ENCODE results near the gene PTPRT. TPM values are rescaled to one million over a fixed set of nuclear protein-coding genes. Genes with fewer than 3 reads are reported as not detected.

The PTPRT gene
- total and polyA plus RNA-seq, 2 experiments from 2014 or later: not detected

- Histone ChIP-seq H3K4me1 (ENCODE audit: insufficient read depth) (no peaks in the 10 kb centered on the region), H3K79me2 (replicated peaks; ENCODE audit: insufficient read depth) (no peaks in the 10 kb centered on the region), H4K20me1 (replicated peaks; ENCODE audit: insufficient read depth) (no peaks in the 10 kb centered on the region), H3K4me3 (no peak overlapping the region), H3K36me3 (ENCODE audit: insufficient read depth) (peaks cover 12% of the 10 kb centered on the region; the same call in 1 of the 2 replicates), H2AFZ (no peak overlapping the region), H3F3A (replicated peaks; ENCODE audit: low read depth) (no peaks in the 10 kb centered on the region), H3K27ac (ENCODE audit: low read depth) (no peak overlapping the region), H3K27me3 (ENCODE audit: insufficient read depth) (no peaks in the 10 kb centered on the region), H3K4me2 (no peak overlapping the region), H3K9me2 (ENCODE audit: insufficient read depth) (no peaks in the 10 kb centered on the region)
- Mint-ChIP-seq H3K4me3 (no peak overlapping the region), H3K36me3 (ENCODE audit: low read depth) (peaks cover 51% of the 10 kb centered on the region), H3K27me3 (ENCODE audit: insufficient read depth, low read depth, poor library complexity) (peaks cover 3% of the 10 kb centered on the region), H3K4me1 (no peaks in the 10 kb centered on the region), H3K9me3 (peaks cover 92% of the 10 kb centered on the region), H3K27ac (no peak overlapping the region)
- no peak for DNase-seq (ENCODE audit: low spot score)
- no peak for ATAC-seq
- TF ChIP-seq NANOG (IDR thresholded peaks at IDR 0.05; ENCODE audit: borderline replicate concordance) (no peak), POLR2AphosphoS5 (IDR thresholded peaks at IDR 0.05; ENCODE audit: low read depth) (no peak), CREB1 (CRISPR knock-in tag; IDR thresholded peaks at IDR 0.05; ENCODE audit: low read depth) (no peak), EZH2 (IDR thresholded peaks at IDR 0.05; ENCODE audit: low read depth, unreplicated experiment) (no peak), ZNF114 (CRISPR knock-in tag; IDR thresholded peaks at IDR 0.05) (no peak), STAT1 (IDR thresholded peaks at IDR 0.05; ENCODE audit: unreplicated experiment) (no peak), JUNB (IDR thresholded peaks at IDR 0.05; ENCODE audit: unreplicated experiment) (no peak), ZNF331 (CRISPR knock-in tag; IDR thresholded peaks at IDR 0.05; ENCODE audit: low read depth) (no peak), EZH2phosphoT487 (IDR thresholded peaks at IDR 0.05; ENCODE audit: unreplicated experiment) (no peak)
- TF ChIP-seq, protein P1, sequence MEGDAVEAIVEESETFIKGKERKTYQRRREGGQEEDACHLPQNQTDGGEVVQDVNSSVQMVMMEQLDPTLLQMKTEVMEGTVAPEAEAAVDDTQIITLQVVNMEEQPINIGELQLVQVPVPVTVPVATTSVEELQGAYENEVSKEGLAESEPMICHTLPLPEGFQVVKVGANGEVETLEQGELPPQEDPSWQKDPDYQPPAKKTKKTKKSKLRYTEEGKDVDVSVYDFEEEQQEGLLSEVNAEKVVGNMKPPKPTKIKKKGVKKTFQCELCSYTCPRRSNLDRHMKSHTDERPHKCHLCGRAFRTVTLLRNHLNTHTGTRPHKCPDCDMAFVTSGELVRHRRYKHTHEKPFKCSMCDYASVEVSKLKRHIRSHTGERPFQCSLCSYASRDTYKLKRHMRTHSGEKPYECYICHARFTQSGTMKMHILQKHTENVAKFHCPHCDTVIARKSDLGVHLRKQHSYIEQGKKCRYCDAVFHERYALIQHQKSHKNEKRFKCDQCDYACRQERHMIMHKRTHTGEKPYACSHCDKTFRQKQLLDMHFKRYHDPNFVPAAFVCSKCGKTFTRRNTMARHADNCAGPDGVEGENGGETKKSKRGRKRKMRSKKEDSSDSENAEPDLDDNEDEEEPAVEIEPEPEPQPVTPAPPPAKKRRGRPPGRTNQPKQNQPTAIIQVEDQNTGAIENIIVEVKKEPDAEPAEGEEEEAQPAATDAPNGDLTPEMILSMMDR (conservative IDR thresholded peaks at IDR 0.05; ENCODE audit: low read depth in 2 of 2): no peak
- TF ChIP-seq, protein P2, sequence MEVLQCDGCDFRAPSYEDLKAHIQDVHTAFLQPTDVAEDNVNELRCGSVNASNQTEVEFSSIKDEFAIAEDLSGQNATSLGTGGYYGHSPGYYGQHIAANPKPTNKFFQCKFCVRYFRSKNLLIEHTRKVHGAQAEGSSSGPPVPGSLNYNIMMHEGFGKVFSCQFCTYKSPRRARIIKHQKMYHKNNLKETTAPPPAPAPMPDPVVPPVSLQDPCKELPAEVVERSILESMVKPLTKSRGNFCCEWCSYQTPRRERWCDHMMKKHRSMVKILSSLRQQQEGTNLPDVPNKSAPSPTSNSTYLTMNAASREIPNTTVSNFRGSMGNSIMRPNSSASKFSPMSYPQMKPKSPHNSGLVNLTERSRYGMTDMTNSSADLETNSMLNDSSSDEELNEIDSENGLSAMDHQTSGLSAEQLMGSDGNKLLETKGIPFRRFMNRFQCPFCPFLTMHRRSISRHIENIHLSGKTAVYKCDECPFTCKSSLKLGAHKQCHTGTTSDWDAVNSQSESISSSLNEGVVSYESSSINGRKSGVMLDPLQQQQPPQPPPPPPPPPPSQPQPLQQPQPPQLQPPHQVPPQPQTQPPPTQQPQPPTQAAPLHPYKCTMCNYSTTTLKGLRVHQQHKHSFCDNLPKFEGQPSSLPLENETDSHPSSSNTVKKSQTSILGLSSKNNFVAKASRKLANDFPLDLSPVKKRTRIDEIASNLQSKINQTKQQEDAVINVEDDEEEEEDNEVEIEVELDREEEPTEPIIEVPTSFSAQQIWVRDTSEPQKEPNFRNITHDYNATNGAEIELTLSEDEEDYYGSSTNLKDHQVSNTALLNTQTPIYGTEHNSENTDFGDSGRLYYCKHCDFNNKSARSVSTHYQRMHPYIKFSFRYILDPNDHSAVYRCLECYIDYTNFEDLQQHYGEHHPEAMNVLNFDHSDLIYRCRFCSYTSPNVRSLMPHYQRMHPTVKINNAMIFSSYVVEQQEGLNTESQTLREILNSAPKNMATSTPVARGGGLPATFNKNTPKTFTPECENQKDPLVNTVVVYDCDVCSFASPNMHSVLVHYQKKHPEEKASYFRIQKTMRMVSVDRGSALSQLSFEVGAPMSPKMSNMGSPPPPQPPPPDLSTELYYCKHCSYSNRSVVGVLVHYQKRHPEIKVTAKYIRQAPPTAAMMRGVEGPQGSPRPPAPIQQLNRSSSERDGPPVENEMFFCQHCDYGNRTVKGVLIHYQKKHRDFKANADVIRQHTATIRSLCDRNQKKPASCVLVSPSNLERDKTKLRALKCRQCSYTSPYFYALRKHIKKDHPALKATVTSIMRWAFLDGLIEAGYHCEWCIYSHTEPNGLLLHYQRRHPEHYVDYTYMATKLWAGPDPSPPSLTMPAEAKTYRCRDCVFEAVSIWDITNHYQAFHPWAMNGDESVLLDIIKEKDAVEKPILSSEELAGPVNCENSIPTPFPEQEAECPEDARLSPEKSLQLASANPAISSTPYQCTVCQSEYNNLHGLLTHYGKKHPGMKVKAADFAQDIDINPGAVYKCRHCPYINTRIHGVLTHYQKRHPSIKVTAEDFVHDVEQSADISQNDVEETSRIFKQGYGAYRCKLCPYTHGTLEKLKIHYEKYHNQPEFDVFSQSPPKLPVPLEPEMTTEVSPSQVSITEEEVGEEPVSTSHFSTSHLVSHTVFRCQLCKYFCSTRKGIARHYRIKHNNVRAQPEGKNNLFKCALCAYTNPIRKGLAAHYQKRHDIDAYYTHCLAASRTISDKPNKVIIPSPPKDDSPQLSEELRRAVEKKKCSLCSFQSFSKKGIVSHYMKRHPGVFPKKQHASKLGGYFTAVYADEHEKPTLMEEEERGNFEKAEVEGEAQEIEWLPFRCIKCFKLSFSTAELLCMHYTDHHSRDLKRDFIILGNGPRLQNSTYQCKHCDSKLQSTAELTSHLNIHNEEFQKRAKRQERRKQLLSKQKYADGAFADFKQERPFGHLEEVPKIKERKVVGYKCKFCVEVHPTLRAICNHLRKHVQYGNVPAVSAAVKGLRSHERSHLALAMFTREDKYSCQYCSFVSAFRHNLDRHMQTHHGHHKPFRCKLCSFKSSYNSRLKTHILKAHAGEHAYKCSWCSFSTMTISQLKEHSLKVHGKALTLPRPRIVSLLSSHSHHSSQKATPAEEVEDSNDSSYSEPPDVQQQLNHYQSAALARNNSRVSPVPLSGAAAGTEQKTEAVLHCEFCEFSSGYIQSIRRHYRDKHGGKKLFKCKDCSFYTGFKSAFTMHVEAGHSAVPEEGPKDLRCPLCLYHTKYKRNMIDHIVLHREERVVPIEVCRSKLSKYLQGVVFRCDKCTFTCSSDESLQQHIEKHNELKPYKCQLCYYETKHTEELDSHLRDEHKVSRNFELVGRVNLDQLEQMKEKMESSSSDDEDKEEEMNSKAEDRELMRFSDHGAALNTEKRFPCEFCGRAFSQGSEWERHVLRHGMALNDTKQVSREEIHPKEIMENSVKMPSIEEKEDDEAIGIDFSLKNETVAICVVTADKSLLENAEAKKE (CRISPR knock-in tag; IDR thresholded peaks at IDR 0.05): no peak
- TF ChIP-seq, protein P3, sequence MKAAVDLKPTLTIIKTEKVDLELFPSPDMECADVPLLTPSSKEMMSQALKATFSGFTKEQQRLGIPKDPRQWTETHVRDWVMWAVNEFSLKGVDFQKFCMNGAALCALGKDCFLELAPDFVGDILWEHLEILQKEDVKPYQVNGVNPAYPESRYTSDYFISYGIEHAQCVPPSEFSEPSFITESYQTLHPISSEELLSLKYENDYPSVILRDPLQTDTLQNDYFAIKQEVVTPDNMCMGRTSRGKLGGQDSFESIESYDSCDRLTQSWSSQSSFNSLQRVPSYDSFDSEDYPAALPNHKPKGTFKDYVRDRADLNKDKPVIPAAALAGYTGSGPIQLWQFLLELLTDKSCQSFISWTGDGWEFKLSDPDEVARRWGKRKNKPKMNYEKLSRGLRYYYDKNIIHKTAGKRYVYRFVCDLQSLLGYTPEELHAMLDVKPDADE (IDR thresholded peaks at IDR 0.05): no peak
- TF ChIP-seq, protein P4, sequence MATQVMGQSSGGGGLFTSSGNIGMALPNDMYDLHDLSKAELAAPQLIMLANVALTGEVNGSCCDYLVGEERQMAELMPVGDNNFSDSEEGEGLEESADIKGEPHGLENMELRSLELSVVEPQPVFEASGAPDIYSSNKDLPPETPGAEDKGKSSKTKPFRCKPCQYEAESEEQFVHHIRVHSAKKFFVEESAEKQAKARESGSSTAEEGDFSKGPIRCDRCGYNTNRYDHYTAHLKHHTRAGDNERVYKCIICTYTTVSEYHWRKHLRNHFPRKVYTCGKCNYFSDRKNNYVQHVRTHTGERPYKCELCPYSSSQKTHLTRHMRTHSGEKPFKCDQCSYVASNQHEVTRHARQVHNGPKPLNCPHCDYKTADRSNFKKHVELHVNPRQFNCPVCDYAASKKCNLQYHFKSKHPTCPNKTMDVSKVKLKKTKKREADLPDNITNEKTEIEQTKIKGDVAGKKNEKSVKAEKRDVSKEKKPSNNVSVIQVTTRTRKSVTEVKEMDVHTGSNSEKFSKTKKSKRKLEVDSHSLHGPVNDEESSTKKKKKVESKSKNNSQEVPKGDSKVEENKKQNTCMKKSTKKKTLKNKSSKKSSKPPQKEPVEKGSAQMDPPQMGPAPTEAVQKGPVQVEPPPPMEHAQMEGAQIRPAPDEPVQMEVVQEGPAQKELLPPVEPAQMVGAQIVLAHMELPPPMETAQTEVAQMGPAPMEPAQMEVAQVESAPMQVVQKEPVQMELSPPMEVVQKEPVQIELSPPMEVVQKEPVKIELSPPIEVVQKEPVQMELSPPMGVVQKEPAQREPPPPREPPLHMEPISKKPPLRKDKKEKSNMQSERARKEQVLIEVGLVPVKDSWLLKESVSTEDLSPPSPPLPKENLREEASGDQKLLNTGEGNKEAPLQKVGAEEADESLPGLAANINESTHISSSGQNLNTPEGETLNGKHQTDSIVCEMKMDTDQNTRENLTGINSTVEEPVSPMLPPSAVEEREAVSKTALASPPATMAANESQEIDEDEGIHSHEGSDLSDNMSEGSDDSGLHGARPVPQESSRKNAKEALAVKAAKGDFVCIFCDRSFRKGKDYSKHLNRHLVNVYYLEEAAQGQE (IDR thresholded peaks at IDR 0.05; ENCODE audit: unreplicated experiment): no peak
Observed at GRCh38 chr20:42359617-42360016, 830.1 kb downstream of the PTPRT start.
